HG03108 (cell line): Measurements from ENCODE around the gene ZC3HAV1.
"Not testable (repeated sequence)": the region's sequence is repeated elsewhere in the genome, so short reads cannot be mapped to it uniquely, and the experiment has no call there.

Experiments used
- ATAC-seq: cut with Tn5 transposase; IDR thresholded peaks from one replicate; pipeline ENCODE4 v1.9.1; 2021; ENCODE audit warnings: moderate library complexity; ENCODE audit not compliant: unreplicated experiment

Gene ZC3HAV1

GRCh38 chr7:139055674-139056073 is 53.8 kb downstream of the ZC3HAV1 start:
- no peak for ATAC-seq

- ATAC-seq = not testable (repeated sequence)
These were observed 54.9 kb downstream of the ZC3HAV1 start for GRCh38 chr7:139054656-139055055.

GRCh38 chr7:139054101-139054500 is 55.4 kb downstream of the ZC3HAV1 start:
- no peak for ATAC-seq

GRCh38 chr7:139051655-139052054 is 57.9 kb downstream of the ZC3HAV1 start:
- no peak for ATAC-seq

- ATAC-seq = no peak
These were observed 59.6 kb downstream of the ZC3HAV1 start for GRCh38 chr7:139049936-139050335.

GRCh38 chr7:139049111-139049510 is 60.4 kb downstream of the ZC3HAV1 start:
- ATAC-seq = no peak

GRCh38 chr7:139047970-139048369 is 61.5 kb downstream of the ZC3HAV1 start:
- no peak for ATAC-seq

- no peak for ATAC-seq
These were observed 63.4 kb downstream of the ZC3HAV1 start for GRCh38 chr7:139046143-139046542.

- no peak for ATAC-seq
These were observed 64.4 kb downstream of the ZC3HAV1 start for GRCh38 chr7:139044813-139045794.

- ATAC-seq = no peak
These were observed 65.4 kb downstream of the ZC3HAV1 start for GRCh38 chr7:139043823-139044812.

GRCh38 chr7:139041378-139042085 is 68.0 kb downstream of the ZC3HAV1 start:
- ATAC-seq = no peak

GRCh38 chr7:139038691-139039090 is 70.8 kb downstream of the ZC3HAV1 start:
- ATAC-seq = no peak

- no peak for ATAC-seq
These were observed 72.6 kb downstream of the ZC3HAV1 start for GRCh38 chr7:139036901-139037300.

- peak; percentile 92 for ATAC-seq
These were observed 73.8 kb downstream of the ZC3HAV1 start, which contains the start of gene ZC3HAV1L for GRCh38 chr7:139035586-139036353. TSS of gene ZC3HAV1L (minus strand) at chr7:139036042. CDS start at chr7:139036017, 25 bp downstream.

- peak; percentile 28 for ATAC-seq
These were observed 74.5 kb downstream of the ZC3HAV1 start for GRCh38 chr7:139034855-139035585.

GRCh38 chr7:139034336-139034735 is 75.2 kb downstream of the ZC3HAV1 start:
- no peak for ATAC-seq

GRCh38 chr7:139033346-139034114 is 76.0 kb downstream of the ZC3HAV1 start:
- ATAC-seq = no peak

GRCh38 chr7:139032473-139032872 is 77.0 kb downstream of the ZC3HAV1 start:
- no peak for ATAC-seq
